ENCODE results near the gene ALDH1L1. TPM values are rescaled to one million over a fixed set of nuclear protein-coding genes. Genes with fewer than 3 reads are reported as not detected.

The ALDH1L1 gene
- total RNA-seq, 1 donor from 2014 or later: not detected

DNA sequence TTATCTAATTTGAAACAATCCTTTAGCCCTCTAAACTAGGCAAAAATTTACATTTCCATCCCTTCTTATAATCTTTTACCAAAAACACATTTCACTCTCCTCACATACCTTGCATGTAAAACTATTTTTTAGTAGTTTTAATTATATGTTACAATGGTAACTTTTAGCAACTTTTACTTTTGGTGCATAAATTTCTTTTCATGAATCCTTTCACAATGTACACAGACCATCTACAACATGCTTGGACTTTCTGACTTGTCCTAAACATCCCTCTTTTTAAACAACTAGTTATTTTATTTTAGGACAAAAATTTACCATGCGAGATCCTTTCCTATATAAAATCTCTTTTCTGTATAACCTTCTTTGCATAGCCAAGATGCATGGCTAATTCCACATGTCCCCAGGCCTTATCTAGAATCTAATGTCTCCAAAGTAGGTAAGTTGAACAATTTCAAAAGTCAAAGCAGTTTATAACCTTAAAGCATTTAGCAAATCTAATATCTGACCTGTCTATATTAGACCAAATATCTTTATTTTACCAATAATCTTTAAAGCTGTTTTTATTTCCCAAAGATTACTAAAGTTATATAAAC lies 14.4 kb upstream of the ALDH1L1 start:
- no peak for DNase-seq (ENCODE audit: low read depth in 2 of 2)

DNA sequence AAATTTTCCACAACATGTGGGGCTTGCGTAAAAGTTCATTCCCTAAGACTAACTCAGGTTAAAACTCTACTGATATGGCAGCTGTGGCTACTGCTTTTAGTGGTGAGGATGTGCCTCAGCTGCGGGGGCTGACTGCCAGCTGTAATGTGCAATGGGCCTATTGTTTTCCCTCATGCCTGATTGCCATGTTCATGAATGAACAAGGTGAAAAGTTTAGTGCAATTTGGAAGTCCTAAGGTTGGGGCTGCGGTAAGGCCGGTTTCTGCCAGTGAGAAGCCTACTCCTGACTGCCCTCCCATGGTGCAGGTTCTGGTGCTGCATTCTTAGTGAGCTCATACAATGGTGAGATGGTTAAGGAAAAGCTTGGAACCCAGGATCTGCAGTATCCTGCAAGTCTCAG lies 10.9 kb upstream of the ALDH1L1 start:
- DNase-seq (ENCODE audit: low read depth in 2 of 2): no peak

DNA sequence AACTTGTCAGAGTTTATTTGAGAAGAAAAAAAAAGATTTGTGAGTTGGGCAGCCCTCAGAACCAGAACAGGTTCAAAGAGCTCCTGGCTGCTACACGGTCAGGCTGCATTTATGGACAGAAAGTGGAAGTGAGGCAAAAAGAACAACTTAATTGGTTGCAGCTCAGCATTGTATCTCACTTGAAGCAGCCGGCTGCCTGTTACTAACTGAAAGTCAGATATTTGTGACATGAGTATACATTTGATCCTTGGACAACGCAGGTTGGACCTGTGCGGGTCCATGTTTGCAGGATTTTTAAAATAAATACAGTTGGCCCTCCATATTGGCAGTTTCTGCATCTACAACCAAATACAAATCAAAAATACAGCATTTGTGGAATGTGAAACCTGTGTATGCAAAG lies 7.5 kb upstream of the ALDH1L1 start:
- DNase-seq (ENCODE audit: low read depth in 2 of 2): no peak

DNA sequence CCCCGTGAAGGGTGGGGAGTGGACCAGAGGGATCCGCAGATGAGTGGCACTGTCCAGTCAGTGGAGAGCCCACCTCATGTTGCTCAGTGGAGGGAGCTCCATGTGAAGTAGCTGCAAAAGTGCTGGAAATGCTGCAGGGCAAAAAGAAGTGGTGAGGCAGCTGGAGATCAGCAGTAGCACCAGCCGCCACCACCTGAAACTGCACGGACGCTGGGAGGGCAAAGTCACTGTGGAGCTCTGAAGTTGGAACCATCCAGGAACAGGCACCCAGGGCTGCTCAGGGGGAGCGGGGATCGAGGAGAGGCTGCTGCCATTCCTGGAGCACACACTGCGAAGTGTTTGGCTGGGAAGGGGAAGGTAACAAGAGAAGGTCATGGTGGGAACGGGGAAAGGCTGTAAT lies 6.4 kb upstream of the ALDH1L1 start:
- DNase-seq (ENCODE audit: low read depth in 2 of 2): no peak

DNA sequence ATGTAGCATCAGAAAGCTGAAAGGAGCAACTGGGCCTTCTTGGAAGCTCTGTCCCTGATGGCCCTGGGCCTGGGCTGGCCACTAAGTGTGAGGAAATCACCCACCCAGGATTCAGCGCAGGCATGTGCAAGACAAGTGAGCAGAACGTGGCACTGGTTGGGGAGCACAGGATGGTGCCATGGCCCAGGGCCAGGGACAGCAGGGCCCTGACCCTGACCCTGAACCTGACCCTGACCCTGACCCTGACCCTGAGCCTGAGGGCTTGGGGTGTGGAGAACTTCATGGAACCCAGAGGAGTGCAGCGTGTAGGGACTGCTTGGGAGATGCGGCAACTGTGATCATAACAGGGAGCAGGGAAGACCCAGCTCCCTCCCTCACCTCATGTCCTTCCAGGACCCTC lies 5.9 kb upstream of the ALDH1L1 start:
- DNase-seq (ENCODE audit: low read depth in 2 of 2): no peak

DNA sequence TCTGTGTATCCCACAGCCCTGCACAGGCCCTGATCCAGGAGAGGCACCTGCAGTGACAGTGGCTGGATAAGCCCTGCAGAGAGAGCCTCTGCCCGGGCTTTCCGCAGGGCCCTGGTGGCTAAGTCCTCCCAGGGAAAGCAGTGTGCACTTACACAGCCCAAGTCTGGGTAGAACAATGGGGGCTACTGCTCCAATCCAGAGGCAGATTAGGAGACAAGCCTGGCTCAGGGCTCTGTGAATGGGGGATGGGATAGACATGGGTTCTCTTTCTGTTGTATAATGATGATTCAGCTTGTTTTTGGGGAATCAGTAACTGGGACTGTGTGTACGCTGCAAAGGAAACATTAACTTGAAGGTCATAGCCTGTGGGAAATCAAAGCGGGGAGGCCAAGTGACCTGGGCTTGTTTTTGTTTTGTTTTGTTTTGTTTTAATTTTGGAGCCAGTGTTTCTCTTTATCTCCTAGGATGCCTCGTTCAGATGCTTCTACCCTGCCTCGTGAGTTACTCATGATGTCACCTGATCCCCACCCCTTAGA lies 4.1 kb upstream of the ALDH1L1 start:
- DNase-seq (ENCODE audit: low read depth in 2 of 2): no peak

DNA sequence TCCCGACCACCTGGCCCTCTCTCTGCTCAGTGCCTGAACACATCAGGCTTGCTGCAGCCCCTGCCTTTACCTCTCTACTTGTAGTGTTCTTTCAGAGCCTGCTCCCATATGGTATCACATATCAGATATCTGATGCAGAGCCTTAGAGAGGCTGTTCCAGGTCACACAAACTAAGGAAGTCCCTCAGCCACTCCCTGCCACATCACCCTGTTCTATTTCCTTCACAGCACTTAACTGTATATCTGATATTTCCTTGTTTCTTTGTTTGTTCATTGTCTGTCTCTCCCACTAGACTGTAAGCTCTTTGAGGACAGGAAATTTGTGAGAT lies 976 bp upstream of the ALDH1L1 start:
- DNase-seq (ENCODE audit: low read depth in 2 of 2): no peak

DNA sequence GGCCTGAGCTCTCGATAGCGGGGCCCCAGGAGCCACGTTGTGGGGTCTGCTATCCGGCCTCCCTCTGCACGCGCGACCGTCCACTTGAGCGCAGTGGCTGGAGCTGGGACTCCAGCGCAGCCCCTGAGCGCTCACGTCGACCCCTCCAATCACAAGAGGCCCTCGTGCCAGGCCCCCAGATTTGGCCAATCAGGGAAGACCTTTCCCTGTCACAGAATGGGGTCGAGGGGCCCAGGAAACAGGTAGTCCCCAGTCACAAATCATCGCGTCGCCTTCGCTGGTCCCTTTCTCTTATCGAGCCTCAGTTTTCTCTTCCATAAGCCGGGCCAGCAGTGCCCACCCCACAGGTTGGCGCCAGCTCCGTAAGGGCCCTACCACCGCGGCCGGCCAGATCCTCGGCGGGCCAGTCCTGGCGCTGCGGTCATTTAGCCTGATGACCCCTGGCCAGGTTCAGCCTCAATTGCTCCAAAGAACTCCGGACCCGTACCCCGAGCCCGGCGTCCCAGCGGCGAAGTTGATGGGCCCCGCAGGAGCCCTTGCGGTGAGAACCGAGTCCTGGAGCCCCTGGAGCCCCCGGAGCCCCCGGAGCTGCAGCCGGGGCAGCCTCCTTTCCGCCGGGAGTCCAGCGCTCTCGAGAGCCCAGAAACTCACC lies 435 bp downstream of the ALDH1L1 start:
- no peak for DNase-seq (ENCODE audit: low read depth in 2 of 2)

DNA sequence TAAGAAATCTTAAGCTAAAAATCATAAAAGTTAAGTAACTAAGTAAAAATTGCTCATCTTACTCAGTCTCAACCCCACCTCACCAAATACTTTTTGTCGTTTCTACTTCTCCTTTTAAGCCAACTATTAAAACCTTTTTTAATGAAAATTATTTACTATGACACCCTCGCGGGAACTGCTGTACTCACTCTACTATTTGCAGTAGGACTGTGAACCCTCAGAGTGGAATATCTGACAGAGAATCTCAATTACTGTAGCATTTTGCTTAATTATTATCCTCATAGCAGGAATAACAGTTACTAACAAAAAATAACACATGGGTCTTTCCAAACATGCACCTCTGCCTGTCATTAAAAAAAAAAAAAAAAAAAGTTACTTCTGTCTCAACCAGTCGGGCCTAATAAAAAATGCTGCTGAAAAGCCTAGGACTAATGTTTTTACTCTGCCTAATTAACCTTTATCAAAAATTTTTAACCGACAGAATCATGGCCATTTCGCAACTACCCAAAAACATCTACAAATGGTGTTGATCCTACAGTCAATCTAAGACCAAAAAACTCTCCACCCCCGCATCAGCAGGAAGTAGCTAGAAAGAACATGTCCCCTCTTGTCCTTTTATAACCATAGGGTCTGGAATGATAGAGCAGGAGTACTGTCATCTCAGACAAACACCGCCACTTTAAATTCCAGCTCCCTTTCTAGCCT lies 10.2 kb downstream of the ALDH1L1 start:
- no peak for DNase-seq (ENCODE audit: low read depth in 2 of 2)

DNA sequence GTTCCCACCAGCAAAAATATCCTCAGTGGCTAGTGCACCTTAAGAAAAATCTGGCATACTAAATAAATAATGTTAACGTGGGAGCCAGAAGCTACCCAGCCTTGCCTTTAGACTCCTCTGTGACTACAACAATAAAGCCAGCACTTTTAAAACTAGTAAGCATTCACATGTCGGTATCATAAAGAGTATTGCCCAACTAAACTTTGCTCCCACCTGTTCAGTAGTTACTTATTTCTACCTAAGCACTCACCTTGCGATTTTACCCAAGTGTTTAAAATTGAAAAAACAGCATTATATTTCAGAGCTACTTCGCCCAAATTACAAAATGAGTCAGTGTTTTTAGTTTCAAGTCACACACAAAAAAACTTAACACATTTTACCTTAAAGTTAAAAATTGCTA lies 12.8 kb downstream of the ALDH1L1 start:
- no peak for DNase-seq (ENCODE audit: low read depth in 2 of 2)

DNA sequence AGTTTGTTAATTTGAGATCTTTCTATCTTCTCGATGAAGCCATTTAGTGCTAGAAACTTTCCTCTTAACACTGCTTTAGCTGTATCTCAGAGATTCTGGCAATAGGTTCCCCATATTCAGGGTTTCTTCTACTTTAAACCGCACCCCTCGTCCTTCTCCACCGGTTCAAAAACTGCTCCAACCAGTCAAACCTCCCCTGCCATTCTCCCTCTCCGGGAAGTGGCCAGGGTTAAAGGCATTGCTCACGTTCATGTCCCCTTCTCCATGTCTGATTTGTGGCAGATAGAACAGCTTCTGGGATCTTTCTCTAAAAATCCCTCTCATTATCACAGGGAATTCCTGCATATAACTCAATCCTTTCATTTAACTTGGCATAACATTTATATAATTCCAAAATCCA lies 14.4 kb downstream of the ALDH1L1 start:
- DNase-seq (ENCODE audit: low read depth in 2 of 2): no peak

DNA sequence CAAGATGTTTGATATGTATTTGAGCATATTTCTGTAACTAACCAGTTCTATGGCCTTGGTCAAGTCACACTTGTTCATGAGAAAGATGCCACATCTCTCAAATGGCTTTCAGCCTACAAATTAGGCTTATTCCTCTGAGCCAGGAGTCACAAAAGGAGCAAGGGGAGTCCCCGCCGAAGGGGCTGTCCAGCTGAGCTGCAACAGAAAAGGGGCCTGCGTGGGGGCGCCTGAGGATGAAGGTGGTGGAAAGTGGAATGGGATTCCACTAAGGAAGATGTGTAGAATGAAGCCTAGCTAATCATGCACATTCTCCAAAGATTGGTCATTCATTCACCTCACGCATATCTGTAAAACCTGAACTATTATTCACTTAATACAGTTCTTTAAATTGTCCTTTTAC lies 19.1 kb downstream of the ALDH1L1 start:
- DNase-seq (ENCODE audit: low read depth in 2 of 2): no peak

DNA sequence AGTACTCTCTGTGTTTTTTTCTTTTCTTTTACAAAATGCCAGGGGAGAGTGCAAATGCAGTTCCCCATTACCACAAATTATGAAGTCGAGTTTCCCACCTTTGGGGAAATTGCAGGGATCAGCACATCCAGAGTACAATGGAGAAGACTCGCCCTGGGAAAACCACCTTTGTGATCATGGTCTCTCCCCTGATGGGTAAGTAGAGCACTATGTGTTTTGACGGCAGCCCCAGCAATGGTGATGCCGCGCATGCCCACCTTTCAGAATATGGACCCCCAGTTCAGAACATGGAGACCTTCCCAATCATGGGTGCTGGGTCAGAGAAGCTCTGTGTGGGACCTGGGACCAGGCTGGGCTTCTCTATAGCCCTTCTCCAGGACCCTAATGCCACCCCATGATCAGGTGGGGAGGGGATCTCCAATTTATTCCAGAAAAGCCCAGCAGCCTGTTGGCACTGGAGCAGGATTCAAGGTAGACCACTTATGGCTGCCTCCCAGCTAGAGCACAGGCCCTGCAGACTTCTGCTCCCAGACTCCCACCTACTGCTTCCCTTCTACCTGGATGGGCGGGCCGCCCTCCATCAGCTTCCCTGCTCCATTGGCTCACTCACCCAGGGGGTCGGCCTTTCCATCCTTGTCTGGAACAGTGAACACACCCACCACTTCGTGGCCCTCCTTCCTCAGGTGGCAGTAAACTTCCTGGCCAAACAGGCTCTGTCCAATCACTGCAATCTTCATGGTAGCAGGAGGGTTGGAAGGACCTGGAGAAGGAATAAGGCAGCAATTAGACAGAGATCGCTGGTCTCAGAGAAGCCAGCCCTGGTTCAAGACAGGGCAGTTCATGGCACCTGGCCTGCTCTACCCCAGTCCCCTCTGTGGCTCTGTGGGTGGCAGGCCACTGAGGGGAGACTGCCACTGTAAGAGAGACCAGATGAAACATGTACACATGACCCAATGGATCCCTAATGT lies 19.9 kb downstream of the ALDH1L1 start:
- no peak for DNase-seq (ENCODE audit: low read depth in 2 of 2)

DNA sequence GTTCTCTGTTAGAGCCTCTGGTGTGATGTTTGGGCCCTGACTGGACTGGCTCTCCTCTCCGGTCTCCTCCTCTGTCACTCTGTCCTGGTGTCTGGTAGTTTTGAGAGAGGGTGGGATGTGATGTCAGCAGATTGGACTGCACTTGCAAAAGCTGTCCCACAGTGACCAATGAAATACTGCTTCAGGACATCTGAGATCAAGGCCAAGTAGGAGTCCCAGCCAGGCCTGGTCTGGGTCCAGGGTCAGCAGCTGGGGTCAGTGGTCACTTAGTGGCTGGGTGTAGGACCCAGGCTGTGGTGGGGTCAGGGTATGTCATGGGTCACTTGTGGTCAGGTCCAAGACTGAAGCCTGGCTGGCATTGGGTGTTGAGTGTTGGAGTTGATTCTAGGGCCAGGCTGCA lies 20.9 kb downstream of the ALDH1L1 start:
- DNase-seq (ENCODE audit: low read depth in 2 of 2): no peak

DNA sequence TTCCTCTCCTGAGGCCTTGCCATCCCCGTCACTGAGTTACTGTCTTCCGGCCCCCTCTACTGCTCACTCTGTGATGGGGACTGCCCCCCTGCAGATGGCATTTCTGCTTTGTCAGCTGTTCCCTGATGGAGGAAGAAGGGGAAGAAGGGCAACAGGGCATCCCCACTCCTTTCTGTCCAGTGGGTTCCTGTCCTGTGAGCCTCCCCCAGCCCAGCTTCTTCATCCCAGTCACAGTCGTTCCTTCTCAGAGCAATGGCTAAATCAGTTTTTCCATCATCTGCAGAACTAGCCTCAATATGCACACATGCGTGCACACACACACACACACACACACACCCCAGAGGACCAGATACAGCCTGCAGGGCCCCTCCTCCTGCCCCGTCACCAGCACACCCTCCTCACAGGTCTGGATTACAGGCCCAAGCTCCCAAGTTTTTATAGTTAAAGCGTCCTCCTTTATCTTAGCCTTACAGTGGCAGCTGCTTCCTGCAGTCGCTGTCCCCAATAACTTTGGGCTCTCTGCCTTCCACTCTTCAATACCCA lies 21.4 kb downstream of the ALDH1L1 start:
- no peak for DNase-seq (ENCODE audit: low read depth in 2 of 2)

DNA sequence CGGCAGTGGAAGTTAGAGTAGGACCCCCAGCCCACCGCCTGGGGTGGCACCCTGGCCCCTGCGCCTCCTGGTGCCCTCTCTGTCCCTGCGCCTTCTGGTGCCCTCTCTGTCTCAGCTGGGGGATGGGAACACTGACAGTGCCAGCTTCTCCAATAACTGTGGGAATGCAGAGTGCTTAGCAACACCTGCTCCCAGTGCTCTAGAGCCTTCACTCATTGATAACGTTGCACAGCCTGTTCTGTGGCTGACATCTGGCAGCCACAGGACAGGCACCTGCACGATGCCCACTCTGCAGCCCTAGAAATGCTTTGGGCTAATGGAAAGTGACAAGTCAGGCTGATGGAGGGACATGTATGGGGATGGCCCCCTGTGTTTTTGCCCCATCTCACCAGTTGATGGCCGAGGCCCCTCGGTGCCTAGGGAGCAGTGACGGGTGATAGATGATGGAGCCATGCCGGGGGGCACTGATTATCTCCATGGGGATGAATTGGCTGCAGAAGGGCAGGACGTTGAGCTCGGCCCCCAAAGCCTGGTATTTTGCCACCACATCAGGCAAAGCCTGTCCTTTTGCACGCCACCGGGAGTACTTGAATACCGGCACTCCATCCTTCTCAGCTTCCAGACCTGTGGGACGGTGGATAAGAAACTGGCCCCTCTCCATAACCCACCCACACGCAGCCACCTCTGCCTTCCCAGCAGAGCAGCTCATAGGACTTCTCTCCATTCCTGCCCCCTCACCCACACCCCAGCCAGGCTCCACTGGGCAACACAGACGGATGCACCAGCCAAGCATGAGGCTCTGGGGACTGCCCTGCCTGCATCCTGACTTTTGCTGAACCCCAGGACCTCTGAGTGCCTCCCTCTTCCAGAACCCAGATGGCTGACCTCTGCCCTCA lies 22.1 kb downstream of the ALDH1L1 start:
- DNase-seq (ENCODE audit: low read depth in 2 of 2): no peak

DNA sequence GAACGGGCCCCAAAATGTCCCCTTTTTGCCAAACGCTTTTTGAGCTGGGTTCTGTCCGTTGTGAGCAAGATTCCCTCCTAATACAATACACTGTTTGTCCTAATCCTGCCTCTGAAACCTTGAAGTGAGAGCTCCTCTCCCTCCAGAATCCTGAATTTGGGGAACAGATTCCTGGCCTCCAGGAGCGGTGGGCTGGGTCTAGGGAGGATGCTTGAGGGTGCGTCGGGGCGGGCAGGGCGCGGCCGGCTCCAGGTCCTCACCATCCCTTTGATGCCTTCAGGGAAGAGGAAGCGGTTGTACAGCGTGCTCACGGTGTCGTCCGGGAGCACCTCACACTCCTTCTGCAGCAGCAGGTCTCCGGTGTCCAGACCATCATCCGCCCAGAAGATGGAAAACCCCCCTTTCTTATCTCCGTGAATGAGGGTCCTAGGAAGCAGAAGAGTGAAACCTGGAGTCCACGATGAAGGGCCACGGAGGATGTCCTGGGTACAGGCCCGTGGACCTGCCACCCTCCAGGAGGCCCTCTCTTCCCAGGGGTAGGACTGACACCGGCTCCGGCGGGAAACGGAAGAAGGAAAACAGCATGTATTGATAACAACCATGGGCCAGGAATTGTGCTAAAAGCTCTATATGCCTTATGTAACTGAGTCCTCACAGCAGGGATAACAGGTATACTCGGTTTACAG lies 23.2 kb downstream of the ALDH1L1 start:
- no peak for DNase-seq (ENCODE audit: low read depth in 2 of 2)

DNA sequence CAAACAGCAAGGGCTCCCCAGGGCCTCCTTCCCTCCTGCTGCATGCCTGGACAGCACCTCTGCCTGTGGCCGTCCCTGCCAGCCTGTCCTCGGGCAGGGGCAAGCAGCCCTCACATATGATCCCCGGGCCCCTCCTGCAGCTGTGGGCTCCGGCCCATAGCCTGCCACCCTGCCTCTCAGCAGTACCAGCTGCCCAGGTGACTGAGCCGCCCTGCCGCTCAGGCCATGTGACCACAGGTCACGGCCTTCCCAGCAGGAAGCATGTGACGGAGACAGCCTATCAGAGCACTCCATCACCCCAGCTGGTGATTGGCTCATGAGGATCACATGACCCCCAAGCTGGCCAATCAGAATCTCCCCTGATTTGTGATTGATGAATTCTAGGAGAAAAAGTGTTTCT lies 23.9 kb downstream of the ALDH1L1 start:
- DNase-seq (ENCODE audit: low read depth in 2 of 2): no peak

DNA sequence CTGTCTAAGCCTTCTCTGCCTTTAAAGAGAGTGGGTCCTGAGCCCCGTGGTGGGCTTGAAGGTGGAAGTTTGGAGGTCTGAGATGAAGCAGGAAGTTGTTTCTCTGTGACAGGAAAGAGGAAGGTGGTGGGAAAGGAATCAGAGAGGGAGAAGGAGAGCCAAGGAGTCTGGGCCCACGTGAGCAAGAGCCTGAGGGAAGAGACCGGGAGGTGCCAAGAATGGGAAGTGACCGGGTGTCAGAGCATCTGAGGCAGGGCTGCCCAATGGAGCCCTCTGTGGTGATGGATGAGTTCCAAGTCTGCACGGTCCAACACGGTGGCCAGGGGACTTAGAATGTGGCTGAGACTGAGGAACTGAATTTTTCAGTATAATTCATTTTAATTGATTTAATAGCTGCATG lies 24.6 kb downstream of the ALDH1L1 start:
- DNase-seq (ENCODE audit: low read depth in 2 of 2): no peak

DNA sequence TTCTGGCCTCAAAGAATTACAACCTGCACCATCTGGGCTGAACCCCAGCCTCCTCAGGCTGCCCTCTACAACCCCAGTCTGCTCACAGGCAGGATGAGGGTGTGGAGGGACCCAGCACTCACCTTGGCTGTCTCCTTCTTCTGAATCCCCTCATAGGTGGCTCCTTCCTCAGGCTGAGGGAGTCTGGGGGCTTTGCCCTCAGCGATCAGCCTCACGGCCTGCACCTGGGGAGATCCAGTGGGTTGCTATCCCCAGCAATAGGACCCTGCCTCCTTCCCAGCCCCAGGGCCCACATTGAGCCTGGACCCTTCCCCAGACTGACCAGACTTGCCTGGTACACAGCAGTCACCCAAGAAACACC lies 25.1 kb downstream of the ALDH1L1 start:
- no peak for DNase-seq (ENCODE audit: low read depth in 2 of 2)
